Epithelial cell of proximal tubule (primary cell): ENCODE measurements around the gene STIMATE. TPM values are rescaled to one million over a fixed set of nuclear protein-coding genes. Genes with fewer than 3 reads are reported as not detected.

Experiments
- DNase-seq: peaks from one replicate; pipeline ENCODE4 v3.0.0-alpha.2; 2011; ENCODE audit warnings: low read depth
- H3K4me3 ChIP-seq: 2 replicates; pipeline ENCODE4 v1.5.1; 2011; ENCODE audit warnings: low read depth, mild to moderate bottlenecking, low read length
- CTCF ChIP-seq: conservative IDR thresholded peaks from 2 replicates; pipeline ENCODE4 v1.5.1; 2012; ENCODE audit warnings: low read depth, mild to moderate bottlenecking, low read length
- total RNA-seq: library from RNA; depleted of rRNA; stranded (reverse); fragments of >200 nt; gene quantifications from 2 replicates; pipeline ENCODE4 v1.2.3, GENCODE V29; 2015

STIMATE gene
- total RNA-seq, 1 donor from 2014 or later: 7.7 TPM

GRCh38 chr3:52834871-52835501 is 62.4 kb downstream of the STIMATE start, which contains the start of gene MUSTN1:
MUSTN1 (minus strand) TSS chr3:52835019; CDS start chr3:52834948, 71 bp downstream.
- no peak within 1 kb of the TSS for H3K4me3 ChIP-seq
- TF ChIP-seq CTCF: no peak
- no peak for DNase-seq

- H3K4me3 ChIP-seq: no peak overlapping the region
- no peak for TF ChIP-seq CTCF
- DNase-seq: no peak
These were observed 64.1 kb downstream of the STIMATE start for GRCh38 chr3:52833202-52833601.

GRCh38 chr3:52831500-52832301 is 65.6 kb downstream of the STIMATE start:
- no peak overlapping the region for H3K4me3 ChIP-seq
- peak; percentile 44 for DNase-seq
- TF ChIP-seq CTCF: no peak

- no peak for DNase-seq
- H3K4me3 ChIP-seq: no peak within 1 kb of the TSS
These were observed 66.7 kb downstream of the STIMATE start, which contains the start of gene ITIH4 for GRCh38 chr3:52830535-52831258. ITIH4 (minus strand) TSS chr3:52830672; CDS start chr3:52830642, 30 bp downstream.

GRCh38 chr3:52829906-52830463 is 67.4 kb downstream of the STIMATE start:
- no peak for DNase-seq
- no peak overlapping the region for H3K4me3 ChIP-seq
- no peak for TF ChIP-seq CTCF

More at GRCh38 chr3:52830535-52831258, 66.7 kb downstream of the STIMATE start, which contains the start of gene ITIH4:
- TF ChIP-seq CTCF: no peak

- no peak for DNase-seq
- no peak for TF ChIP-seq CTCF
- no peak overlapping the region for H3K4me3 ChIP-seq
These were observed 67.9 kb downstream of the STIMATE start for GRCh38 chr3:52829482-52829881.
